DND-41 (cell line): Measurements from ENCODE around the gene TFAP2A.

Experiments
- ATAC-seq: fragments of 200-7000 bp; cut with Tn5 transposase; 3 replicates; pipeline ENCODE4 v1.9.1; 2021; ENCODE audit warnings: low read depth; ENCODE audit not compliant: insufficient read depth
- DNase-seq: peaks from one replicate; pipeline ENCODE4 v3.0.0-alpha.2; 2020
- H2AFZ ChIP-seq: 2 replicates; pipeline ENCODE4 v1.6.0; 2012; ENCODE audit warnings: low read depth, low read length
- H3K27ac ChIP-seq: 2 replicates; pipeline ENCODE4 v1.5.1; 2012; ENCODE audit warnings: low read length, inconsistent platforms
- H3K27me3 ChIP-seq: fragments of 200-600 bp; sonication (generic); 2 replicates; pipeline ENCODE4 v1.6.0; 2012; ENCODE audit warnings: low read length, mild to moderate bottlenecking, inconsistent platforms; ENCODE audit not compliant: insufficient read depth, poor library complexity
- H3K36me3 ChIP-seq: 2 replicates; pipeline ENCODE4 v1.5.1; 2012; ENCODE audit warnings: low read length, inconsistent platforms; ENCODE audit not compliant: insufficient read depth
- H3K4me1 ChIP-seq: 2 replicates; pipeline ENCODE4 v1.5.1; 2012; ENCODE audit warnings: mild to moderate bottlenecking, low read length; ENCODE audit not compliant: insufficient read depth
- H3K4me2 ChIP-seq: 2 replicates; pipeline ENCODE4 v1.6.0; 2012; ENCODE audit warnings: mild to moderate bottlenecking, moderate library complexity, low read length, inconsistent platforms; ENCODE audit not compliant: insufficient read depth
- H3K4me3 ChIP-seq, 2 experiments: fragments of 200-600 bp in 1 of 2; shearing (Covaris generic) in 1 of 2; 2 replicates each; pipeline ENCODE4 v1.5.1; 2012 to 2016; ENCODE audit warnings: inconsistent platforms in 2 of 2, low read length in 2 of 2, mild to moderate bottlenecking in 2 of 2, low read depth in 1 of 2, moderate library complexity in 1 of 2
- H3K79me2 ChIP-seq: 2 replicates; pipeline ENCODE4 v1.6.0; 2012; ENCODE audit warnings: low read length, inconsistent platforms; ENCODE audit not compliant: insufficient read depth
- H3K9ac ChIP-seq: 2 replicates; pipeline ENCODE4 v1.6.0; 2012; ENCODE audit warnings: low read depth, mild to moderate bottlenecking, inconsistent platforms, low read length, moderate library complexity
- H3K9me3 ChIP-seq: 2 replicates; pipeline ENCODE4 v1.5.1; 2012; ENCODE audit warnings: low read length, moderate library complexity, mild to moderate bottlenecking, inconsistent platforms; ENCODE audit not compliant: insufficient read depth, severe bottlenecking
- H4K20me1 ChIP-seq: 2 replicates; pipeline ENCODE4 v1.6.0; 2012; ENCODE audit warnings: low read length; ENCODE audit not compliant: insufficient read depth
- EZH2 ChIP-seq: IDR thresholded peaks from 3 replicates; pipeline ENCODE4 v1.6.1; 2012; ENCODE audit warnings: borderline replicate concordance, low read depth, mild to moderate bottlenecking, moderate library complexity, low read length, inconsistent platforms; ENCODE audit not compliant: severe bottlenecking
- TF ChIP-seq, protein P1 (sequence below): IDR thresholded peaks from 2 replicates; pipeline ENCODE4 v1.5.1; 2012; ENCODE audit warnings: borderline replicate concordance, low read length, moderate library complexity, mild to moderate bottlenecking; ENCODE audit not compliant: poor library complexity, severe bottlenecking; ENCODE audit errors: extremely low read depth

Gene TFAP2A

DNA sequence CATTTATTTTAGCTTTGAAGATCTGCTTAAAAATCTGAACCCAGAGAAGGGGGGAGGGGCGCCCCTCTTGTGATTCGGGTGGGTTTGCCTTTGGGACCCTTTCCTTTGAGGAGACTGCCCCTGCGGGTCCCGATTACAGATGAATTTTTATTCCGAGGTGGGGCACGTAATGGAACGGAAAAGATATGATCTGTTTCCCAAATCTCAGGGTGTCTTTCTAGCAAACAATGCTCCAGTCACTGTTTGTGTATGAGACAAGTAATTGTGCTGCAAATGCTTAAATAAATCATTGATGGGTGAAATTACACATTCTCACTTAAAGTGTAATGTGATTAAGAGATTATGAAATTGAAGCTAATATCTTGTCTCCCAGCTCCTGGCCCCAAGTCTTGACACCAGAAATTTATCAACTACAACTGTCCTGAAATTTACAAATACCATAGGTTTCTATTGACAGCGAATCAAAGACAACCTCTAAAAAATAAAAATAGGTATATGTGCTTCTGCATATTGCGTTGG, 30.7 kb downstream of the TFAP2A start:
- H3K27me3 ChIP-seq: peaks cover 4% of the 10 kb centered on the region
- no peaks in the 10 kb centered on the region for H3K4me1 ChIP-seq
- H3K9ac ChIP-seq: no peak overlapping the region
- H3K27ac ChIP-seq: no peak overlapping the region
- H2AFZ ChIP-seq: no peak overlapping the region
- no peak overlapping the region for H3K4me2 ChIP-seq
- no peak for DNase-seq
- no peak for TF ChIP-seq EZH2
- TF ChIP-seq, protein P1, sequence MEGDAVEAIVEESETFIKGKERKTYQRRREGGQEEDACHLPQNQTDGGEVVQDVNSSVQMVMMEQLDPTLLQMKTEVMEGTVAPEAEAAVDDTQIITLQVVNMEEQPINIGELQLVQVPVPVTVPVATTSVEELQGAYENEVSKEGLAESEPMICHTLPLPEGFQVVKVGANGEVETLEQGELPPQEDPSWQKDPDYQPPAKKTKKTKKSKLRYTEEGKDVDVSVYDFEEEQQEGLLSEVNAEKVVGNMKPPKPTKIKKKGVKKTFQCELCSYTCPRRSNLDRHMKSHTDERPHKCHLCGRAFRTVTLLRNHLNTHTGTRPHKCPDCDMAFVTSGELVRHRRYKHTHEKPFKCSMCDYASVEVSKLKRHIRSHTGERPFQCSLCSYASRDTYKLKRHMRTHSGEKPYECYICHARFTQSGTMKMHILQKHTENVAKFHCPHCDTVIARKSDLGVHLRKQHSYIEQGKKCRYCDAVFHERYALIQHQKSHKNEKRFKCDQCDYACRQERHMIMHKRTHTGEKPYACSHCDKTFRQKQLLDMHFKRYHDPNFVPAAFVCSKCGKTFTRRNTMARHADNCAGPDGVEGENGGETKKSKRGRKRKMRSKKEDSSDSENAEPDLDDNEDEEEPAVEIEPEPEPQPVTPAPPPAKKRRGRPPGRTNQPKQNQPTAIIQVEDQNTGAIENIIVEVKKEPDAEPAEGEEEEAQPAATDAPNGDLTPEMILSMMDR: no peak
- no peaks in the 10 kb centered on the region for H3K9me3 ChIP-seq
- ATAC-seq: no peak
- H3K36me3 ChIP-seq: no peaks in the 10 kb centered on the region
- no peaks in the 10 kb centered on the region for H4K20me1 ChIP-seq
- no peak overlapping the region for H3K4me3 ChIP-seq
- no peaks in the 10 kb centered on the region for H3K79me2 ChIP-seq

DNA sequence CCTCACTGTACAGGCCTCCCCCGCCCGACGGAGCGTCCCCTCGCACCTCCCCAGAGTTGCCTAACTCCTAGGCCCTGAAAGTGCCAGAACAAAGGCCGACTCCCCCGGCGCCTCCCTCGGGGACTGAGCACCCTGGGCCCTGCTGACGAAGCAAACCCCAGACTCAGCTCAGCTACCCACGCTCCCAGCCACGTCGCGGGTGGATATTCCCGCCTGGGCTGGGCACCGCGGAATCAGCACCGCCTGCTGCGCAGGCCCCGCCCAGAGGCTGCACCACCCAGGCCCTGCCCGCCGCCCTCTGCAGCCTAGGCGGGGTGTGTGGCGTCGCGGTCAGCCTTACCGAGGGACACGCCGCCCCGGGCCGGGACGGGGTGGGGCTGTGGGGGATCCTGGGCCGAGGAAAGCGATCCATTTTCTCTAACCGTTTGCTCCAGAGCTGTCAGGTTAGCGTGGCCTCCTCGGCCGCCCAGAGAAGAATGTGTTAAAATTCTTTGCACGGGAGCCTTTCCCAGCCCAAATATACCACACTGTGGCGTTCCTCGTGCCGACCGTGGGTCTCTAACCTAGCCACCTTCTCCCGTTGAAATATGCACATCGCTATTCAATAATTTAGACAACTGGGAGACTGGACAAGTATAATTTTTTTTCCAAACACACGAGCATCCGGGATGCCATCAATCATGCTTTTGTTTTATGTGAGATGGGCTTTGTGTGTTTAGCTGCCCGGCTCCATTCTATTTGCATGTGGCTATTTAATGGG, 31.4 kb downstream of the TFAP2A start:
- no peak overlapping the region for H3K4me2 ChIP-seq
- no peak overlapping the region for H3K4me3 ChIP-seq
- DNase-seq (no peak), ATAC-seq (no peak)
- no peaks in the 10 kb centered on the region for H3K79me2 ChIP-seq
- H3K36me3 ChIP-seq: no peaks in the 10 kb centered on the region
- no peaks in the 10 kb centered on the region for H3K9me3 ChIP-seq
- H3K27ac ChIP-seq: no peak overlapping the region
- no peaks in the 10 kb centered on the region for H4K20me1 ChIP-seq
- no peak overlapping the region for H2AFZ ChIP-seq
- H3K27me3 ChIP-seq: peaks cover 4% of the 10 kb centered on the region
- TF ChIP-seq, protein P1: no peak
- TF ChIP-seq EZH2: no peak
- no peak overlapping the region for H3K9ac ChIP-seq
- H3K4me1 ChIP-seq: no peaks in the 10 kb centered on the region

DNA sequence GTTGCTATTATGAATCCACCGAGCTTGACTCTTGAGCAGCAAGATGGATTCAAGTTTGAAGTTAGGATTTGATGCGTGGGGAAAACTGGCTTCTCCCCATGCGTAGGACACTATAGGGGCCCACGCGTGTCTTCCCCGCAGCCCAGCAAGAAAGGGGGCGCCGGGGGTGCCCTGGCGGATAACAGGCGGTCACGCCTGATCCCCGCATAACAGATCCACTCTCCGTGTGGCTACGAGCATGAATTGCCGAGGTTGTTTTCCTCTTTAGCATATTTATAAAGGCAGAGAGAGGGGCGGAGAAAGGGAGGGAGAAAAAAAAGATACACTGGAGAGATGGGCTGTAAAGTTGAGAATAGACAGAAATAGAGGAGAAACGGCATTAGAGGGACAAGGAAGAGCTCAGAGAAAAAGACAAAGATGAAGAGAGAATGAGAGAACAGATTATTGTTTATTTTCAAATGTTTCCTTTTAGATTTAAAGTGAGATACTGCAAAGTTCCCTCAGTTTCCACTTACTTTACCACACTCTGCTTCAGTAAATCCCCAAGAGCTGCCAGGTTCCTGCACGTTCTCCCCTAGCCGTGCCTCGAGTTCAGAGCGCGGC, 32.0 kb downstream of the TFAP2A start:
- Histone ChIP-seq H3K4me2 (no peak overlapping the region), H3K4me3 (no peak overlapping the region), H3K9ac (no peak overlapping the region)

More for the DNA sequence above, 32.0 kb downstream of the TFAP2A start:
- Histone ChIP-seq H3K79me2 (no peaks in the 10 kb centered on the region), H4K20me1 (no peaks in the 10 kb centered on the region), H3K27ac (no peak overlapping the region), H3K9me3 (no peaks in the 10 kb centered on the region), H3K36me3 (no peaks in the 10 kb centered on the region), H3K4me1 (no peaks in the 10 kb centered on the region), H2AFZ (no peak overlapping the region), H3K27me3 (peaks cover 4% of the 10 kb centered on the region)
- TF ChIP-seq, protein P1: no peak
- no peak for TF ChIP-seq EZH2
- DNase-seq (no peak), ATAC-seq (no peak)
